PC-9 (cell line): ENCODE data around the gene PPP6C. TPM values are rescaled to one million over a fixed set of nuclear protein-coding genes. Genes with fewer than 3 reads are reported as not detected.
"Not testable (repeated sequence)": the region's sequence is repeated elsewhere in the genome, so short reads cannot be mapped to it uniquely, and the experiment has no call there.

Experiments
- BruUV-seq: library from RNA; stranded (reverse); fragments of 400-500 nt; replicated peaks from 2 replicates; lab custom pipeline; 2021; lab: Mats Ljungman, UMichigan
- CTCF ChIA-PET: fragments of 300-600 bp; sonication (Branson Sonifier 250); formaldehyde crosslinking; loops from one replicate; lab custom pipeline; 2022; ENCODE audit warnings: antibody characterized with exemption; lab: Charles Lee
- POLR2A ChIA-PET: fragments of 300-600 bp; sonication (Branson Sonifier 250); formaldehyde crosslinking; loops from one replicate; lab custom pipeline; 2022; ENCODE audit warnings: antibody characterized with exemption; ENCODE audit not compliant: unreplicated experiment; lab: Charles Lee
- DNase-seq, 2 experiments: peaks; one replicate each; pipeline versions ENCODE4 v3.0.0 to v3.0.0-alpha.2; 2015 to 2022; ENCODE audit warnings: mixed read lengths in 1 of 2
- H2AFZ ChIP-seq: fragments of 200-600 bp; sonication (generic); 2 replicates; pipeline ENCODE4 v1.8.1; 2017; ENCODE audit warnings: antibody characterized with exemption
- H3F3A ChIP-seq: fragments of 200-600 bp; sonication (generic); 2 replicates; pipeline ENCODE4 v1.8.1; 2017; ENCODE audit warnings: antibody characterized with exemption, mild to moderate bottlenecking, low read depth; ENCODE audit not compliant: insufficient read depth
- H3K27ac ChIP-seq: fragments of 200-600 bp; sonication (generic); 2 replicates; pipeline ENCODE4 v1.6.1; 2016; ENCODE audit warnings: mixed run types
- H3K27me3 ChIP-seq: fragments of 200-600 bp; sonication (generic); 2 replicates; pipeline ENCODE4 v1.6.1; 2016; ENCODE audit warnings: low read depth, mixed run types; ENCODE audit not compliant: insufficient read depth
- H3K36me3 ChIP-seq: fragments of 200-600 bp; sonication (generic); 2 replicates; pipeline ENCODE4 v1.6.1; 2016; ENCODE audit warnings: low read depth, mixed run types
- H3K4me1 ChIP-seq: fragments of 200-600 bp; sonication (generic); replicated peaks from 2 replicates; pipeline ENCODE4 v1.6.1; 2016; ENCODE audit warnings: mixed run types; ENCODE audit not compliant: insufficient read depth
- H3K4me2 ChIP-seq: fragments of 200-600 bp; sonication (generic); 2 replicates; pipeline ENCODE4 v1.6.1; 2017; ENCODE audit warnings: mixed run types
- H3K4me3 ChIP-seq: fragments of 200-600 bp; sonication (generic); 2 replicates; pipeline ENCODE4 v1.6.1; 2016; ENCODE audit warnings: mixed run types
- H3K79me2 ChIP-seq: fragments of 200-600 bp; sonication (generic); 2 replicates; pipeline ENCODE4 v1.6.1; 2017; ENCODE audit warnings: low read depth, mixed run types
- H3K9me2 ChIP-seq: fragments of 200-600 bp; sonication (generic); 2 replicates; pipeline ENCODE4 v1.8.1; 2017; ENCODE audit warnings: mild to moderate bottlenecking; ENCODE audit not compliant: insufficient read depth
- H3K9me3 ChIP-seq: fragments of 200-600 bp; sonication (generic); 2 replicates; pipeline ENCODE4 v1.8.1; 2016; ENCODE audit warnings: low read depth; ENCODE audit not compliant: insufficient read depth
- H4K20me1 ChIP-seq: fragments of 200-600 bp; sonication (generic); 2 replicates; pipeline ENCODE4 v1.8.1; 2017; ENCODE audit not compliant: insufficient read depth
- CTCF ChIP-seq: fragments of 200-600 bp; sonication (generic); conservative IDR thresholded peaks from 2 replicates; pipeline ENCODE4 v1.6.1; 2017; ENCODE audit warnings: mixed run types, antibody characterized with exemption, mild to moderate bottlenecking, moderate library complexity
- EZH2 ChIP-seq: fragments of 200-600 bp; sonication (generic); IDR thresholded peaks from 2 replicates; pipeline ENCODE4 v1.8.0; 2017; ENCODE audit warnings: antibody characterized with exemption, low read depth
- intact Hi-C: fragments of 100-400 bp; cut with micrococcal nuclease; formaldehyde crosslinking; loops from one replicate; pipeline ENCODE4 v1.10.0; 2022; ENCODE audit not compliant: unreplicated experiment
- total RNA-seq: library from RNA; stranded (reverse); gene quantifications from 2 replicates; pipeline ENCODE4 v1.2.3, GENCODE V29; 2021

The PPP6C gene
- total RNA-seq, 1 experiment from 2014 or later = 49.6 TPM

DNA sequence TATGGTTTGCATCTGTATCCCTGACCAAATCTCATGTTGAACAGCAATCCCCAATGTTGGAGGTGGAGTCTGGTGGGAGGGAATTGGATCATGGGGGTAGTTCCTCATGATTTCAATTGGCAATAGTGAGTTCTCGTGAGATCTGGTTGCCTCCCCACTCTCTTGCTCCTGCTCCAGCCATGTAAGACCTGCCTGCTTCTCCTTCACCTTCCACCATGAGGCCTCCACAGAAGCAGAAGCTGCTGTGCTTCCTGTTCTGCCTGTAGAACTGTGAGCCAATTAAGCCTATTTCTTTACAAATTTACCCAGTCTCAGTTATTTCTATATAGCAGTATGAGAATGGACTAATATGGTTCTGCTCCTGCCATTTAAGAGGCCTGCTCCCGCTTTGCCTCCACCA, 79.1 kb downstream of the PPP6C start:
- H3K9me3 ChIP-seq = no peaks in the 10 kb centered on the region
- no peak overlapping the region for H3K4me3 ChIP-seq
- H3K4me1 ChIP-seq = no peaks in the 10 kb centered on the region
- no peaks in the 10 kb centered on the region for H3K36me3 ChIP-seq
- DNase-seq = no peak
- no peak overlapping the region for H3K4me2 ChIP-seq
- no peaks in the 10 kb centered on the region for H3K27me3 ChIP-seq
- H3F3A ChIP-seq = no peaks in the 10 kb centered on the region
- CTCF ChIA-PET = no interaction called here
- TF ChIP-seq EZH2 (no peak), CTCF (no peak)
- POLR2A ChIA-PET = no interaction called here
- intact Hi-C loops = no loop called here
- no TSS peak for BruUV-seq
- H3K27ac ChIP-seq = no peak overlapping the region
- no peaks in the 10 kb centered on the region for H3K79me2 ChIP-seq
- H4K20me1 ChIP-seq = no peaks in the 10 kb centered on the region
- no peaks in the 10 kb centered on the region for H3K9me2 ChIP-seq
- no peak overlapping the region for H2AFZ ChIP-seq

- H3K79me2 ChIP-seq, CTCF ChIA-PET, H3K36me3 ChIP-seq, H3K9me3 ChIP-seq, H3K9me2 ChIP-seq, H4K20me1 ChIP-seq, H3F3A ChIP-seq, H3K27ac ChIP-seq, H2AFZ ChIP-seq, H3K4me2 ChIP-seq, POLR2A ChIA-PET, BruUV-seq, intact Hi-C loops, H3K4me1 ChIP-seq, DNase-seq, H3K27me3 ChIP-seq, H3K4me3 ChIP-seq: not testable (repeated sequence)
Measured at GRCh38 chr9:125108541-125108940, 81.1 kb downstream of the PPP6C start.

DNA sequence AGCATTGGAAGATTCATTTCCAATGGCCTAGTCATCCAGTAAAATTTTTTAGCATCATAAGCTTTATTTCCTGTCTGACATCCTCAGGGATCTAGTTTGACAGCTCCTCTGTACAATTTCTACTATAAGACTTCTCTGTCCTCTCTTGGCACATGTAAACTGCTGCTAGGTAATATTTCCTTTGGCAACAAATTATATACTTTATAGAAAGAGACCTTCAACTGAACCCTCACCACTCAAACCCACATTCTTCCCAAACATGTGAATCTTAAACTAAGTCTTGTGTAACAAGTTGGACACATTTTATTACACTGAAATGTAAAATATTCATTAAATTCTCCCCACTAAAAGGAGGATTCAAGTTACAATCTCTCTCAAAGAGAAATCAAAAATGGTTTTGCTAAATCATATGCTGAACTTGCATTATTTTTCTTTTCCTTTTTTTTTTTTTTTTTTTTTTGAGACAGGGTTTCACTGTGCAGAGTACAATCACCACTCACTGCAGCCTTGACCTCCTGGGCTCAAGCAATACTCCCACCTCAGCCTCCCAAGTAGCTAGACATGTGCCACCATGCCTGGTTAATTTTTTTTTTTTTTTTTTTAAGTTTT, 83.2 kb downstream of the PPP6C start:
- H3K9me2 ChIP-seq = no peaks in the 10 kb centered on the region
- no peak overlapping the region for H3K4me2 ChIP-seq
- H3K27ac ChIP-seq = no peak overlapping the region
- ChIA-PET POLR2A (no interaction called here), CTCF (no interaction called here)
- H3F3A ChIP-seq = no peaks in the 10 kb centered on the region
- H3K4me3 ChIP-seq = no peak overlapping the region
- H3K79me2 ChIP-seq = no peaks in the 10 kb centered on the region
- H3K4me1 ChIP-seq = no peaks in the 10 kb centered on the region
- no peak for TF ChIP-seq CTCF
- no peak for TF ChIP-seq EZH2
- H3K36me3 ChIP-seq = no peaks in the 10 kb centered on the region
- BruUV-seq = no TSS peak
- no peaks in the 10 kb centered on the region for H4K20me1 ChIP-seq
- intact Hi-C loops = no loop called here
- no peak for DNase-seq
- no peaks in the 10 kb centered on the region for H3K9me3 ChIP-seq
- no peaks in the 10 kb centered on the region for H3K27me3 ChIP-seq
- H2AFZ ChIP-seq = no peak overlapping the region
